HL-60 (cell line): ENCODE results near the gene RAP1A.

ENCODE experiments used
- DNase-seq, 2 experiments: peaks; one replicate each; pipeline ENCODE4 v3.0.0-alpha.2; 2010 to 2020; ENCODE audit warnings: low read depth in 1 of 2, low spot score in 1 of 2
- H3K27ac ChIP-seq: fragments of 250-450 bp; sonication (Bioruptor Pico); replicated peaks from 2 replicates; pipeline ENCODE4 v1.5.1; 2020; ENCODE audit warnings: mild to moderate bottlenecking, moderate library complexity
- H3K27me3 ChIP-seq: fragments of 250-450 bp; sonication (Bioruptor Pico); 2 replicates; pipeline ENCODE4 v1.5.1; 2021; ENCODE audit warnings: mild to moderate bottlenecking, moderate library complexity; ENCODE audit not compliant: insufficient read depth, poor library complexity, severe bottlenecking
- H3K4me3 ChIP-seq: replicated peaks from 2 replicates; pipeline ENCODE4 v1.5.1; 2011; ENCODE audit warnings: mild to moderate bottlenecking, control low read depth, low read length; ENCODE audit not compliant: insufficient read depth
- CTCF ChIP-seq: IDR thresholded peaks from one replicate; pipeline ENCODE4 v1.5.1; 2011; ENCODE audit warnings: low read length, control low read depth, inconsistent platforms; ENCODE audit not compliant: insufficient read depth
- GABPA ChIP-seq: IDR thresholded peaks from 2 replicates; pipeline ENCODE4 v1.6.1; 2012; ENCODE audit warnings: low read depth
- POLR2AphosphoS5 ChIP-seq: IDR thresholded peaks from 2 replicates; pipeline ENCODE4 v1.6.1; 2012; ENCODE audit warnings: low read depth
- REST ChIP-seq: IDR thresholded peaks from 2 replicates; pipeline ENCODE4 v1.6.1; 2012; ENCODE audit warnings: low read depth; ENCODE audit not compliant: insufficient replicate concordance
- SPI1 ChIP-seq: IDR thresholded peaks from 2 replicates; pipeline ENCODE4 v1.6.1; 2012; ENCODE audit warnings: low read depth, mild to moderate bottlenecking, borderline replicate concordance

The RAP1A gene

GRCh38 chr1:111734856-111735255, 115.3 kb downstream of the RAP1A start:
- TF ChIP-seq CTCF: no peak
- no peak for TF ChIP-seq POLR2AphosphoS5
- no peak for TF ChIP-seq SPI1
- TF ChIP-seq REST: no peak
- no peak for TF ChIP-seq GABPA
- Histone ChIP-seq H3K4me3 (no peak overlapping the region), H3K27me3 (peaks cover 2% of the 10 kb centered on the region), H3K27ac (peak overlapping the region; percentile 93)
- no peak for DNase-seq

GRCh38 chr1:111735321-111735720, 115.7 kb downstream of the RAP1A start:
- no peak overlapping the region for H3K27ac ChIP-seq
- H3K4me3 ChIP-seq: no peak overlapping the region
- no peak for DNase-seq
- TF ChIP-seq CTCF (no peak), GABPA (no peak), REST (no peak)
- H3K27me3 ChIP-seq: peaks cover 3% of the 10 kb centered on the region

- H3K27ac ChIP-seq: no peak overlapping the region
- H3K4me3 ChIP-seq: no peak overlapping the region
- DNase-seq: no peak
- peaks cover 7% of the 10 kb centered on the region for H3K27me3 ChIP-seq
- TF ChIP-seq CTCF (no peak), POLR2AphosphoS5 (no peak), GABPA (no peak), REST (no peak), SPI1 (no peak)
Observed at GRCh38 chr1:111735858-111736544, 116.4 kb downstream of the RAP1A start.
